GM12874 (cell line): ENCODE measurements around the gene GCAT.

ENCODE experiments used
- CTCF ChIP-seq: IDR thresholded peaks from 2 replicates; pipeline ENCODE4 v1.5.1; 2011; ENCODE audit warnings: low read depth, mild to moderate bottlenecking, control low read depth, low read length, moderate library complexity; ENCODE audit not compliant: insufficient read depth

Gene GCAT

GRCh38 chr22:37806409-37807333 is 1.1 kb upstream of the GCAT start:
- TF ChIP-seq CTCF = no peak

GRCh38 chr22:37808294-37808657 is 542 bp downstream of the GCAT start:
- TF ChIP-seq CTCF = no peak

- TF ChIP-seq CTCF = no peak
Observed at GRCh38 chr22:37809672-37810333, 2.1 kb downstream of the GCAT start.

GRCh38 chr22:37811867-37812266 is 4.1 kb downstream of the GCAT start:
- TF ChIP-seq CTCF = no peak

GRCh38 chr22:37812869-37813678 is 5.3 kb downstream of the GCAT start:
- no peak for TF ChIP-seq CTCF

- TF ChIP-seq CTCF = no peak
Observed at GRCh38 chr22:37815593-37815992, 7.9 kb downstream of the GCAT start.
